NCI-H1930 (cell line): ENCODE measurements around the gene DYNC1H1.
A peak's percentile ranks its signal among the peaks of the same experiment; 100 is the strongest.

Experiments used
- DNase-seq, 2 experiments: peaks; one replicate each; lab custom pipeline; 2025; lab: John Stamatoyannopoulos, UW

DYNC1H1 gene

DNA sequence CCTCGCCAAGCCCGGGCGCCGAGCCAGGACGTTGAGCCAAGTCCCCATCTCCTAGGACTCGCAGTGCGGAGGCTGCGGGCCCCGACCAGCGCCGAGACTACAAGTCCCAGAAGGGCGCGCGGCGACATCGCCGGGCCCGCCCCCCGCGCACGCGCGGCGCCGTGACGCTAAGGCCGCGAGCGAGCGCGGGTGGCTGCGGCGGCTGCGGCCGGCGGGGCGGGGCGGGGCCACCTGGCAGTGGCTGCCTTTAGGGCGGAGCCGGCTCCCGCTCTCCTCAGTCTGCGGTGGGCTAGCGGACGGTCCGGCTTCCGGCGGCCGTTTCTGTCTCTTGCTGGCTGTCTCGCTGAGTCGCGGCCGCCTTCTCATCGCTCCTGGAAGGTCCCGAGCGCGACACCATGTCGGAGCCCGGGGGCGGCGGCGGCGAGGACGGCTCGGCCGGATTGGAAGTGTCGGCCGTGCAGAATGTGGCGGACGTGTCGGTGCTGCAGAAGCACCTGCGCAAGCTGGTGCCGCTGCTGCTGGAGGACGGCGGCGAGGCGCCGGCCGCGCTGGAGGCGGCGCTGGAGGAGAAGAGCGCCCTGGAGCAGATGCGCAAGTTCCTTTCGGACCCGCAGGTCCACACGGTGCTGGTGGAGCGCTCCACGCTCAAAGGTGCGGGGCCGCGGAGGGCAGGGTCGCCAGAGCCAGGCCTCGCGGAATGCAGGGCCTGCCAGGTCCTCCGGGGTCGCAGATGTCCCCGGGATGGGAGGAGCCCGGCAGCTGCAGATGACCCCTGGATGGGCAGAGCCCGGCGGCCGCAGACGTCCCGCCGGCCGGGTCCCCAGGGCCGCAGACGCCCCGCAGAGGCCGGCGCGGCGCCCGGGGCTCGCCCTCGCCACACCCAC, at the start of gene DYNC1H1:
Gene DYNC1H1 (plus strand): TSS at position 277 of the 884 bp plus-strand sequence. CDS start 119 bp downstream, at position 396.
- peak; percentile 72 to 93 for DNase-seq

DNA sequence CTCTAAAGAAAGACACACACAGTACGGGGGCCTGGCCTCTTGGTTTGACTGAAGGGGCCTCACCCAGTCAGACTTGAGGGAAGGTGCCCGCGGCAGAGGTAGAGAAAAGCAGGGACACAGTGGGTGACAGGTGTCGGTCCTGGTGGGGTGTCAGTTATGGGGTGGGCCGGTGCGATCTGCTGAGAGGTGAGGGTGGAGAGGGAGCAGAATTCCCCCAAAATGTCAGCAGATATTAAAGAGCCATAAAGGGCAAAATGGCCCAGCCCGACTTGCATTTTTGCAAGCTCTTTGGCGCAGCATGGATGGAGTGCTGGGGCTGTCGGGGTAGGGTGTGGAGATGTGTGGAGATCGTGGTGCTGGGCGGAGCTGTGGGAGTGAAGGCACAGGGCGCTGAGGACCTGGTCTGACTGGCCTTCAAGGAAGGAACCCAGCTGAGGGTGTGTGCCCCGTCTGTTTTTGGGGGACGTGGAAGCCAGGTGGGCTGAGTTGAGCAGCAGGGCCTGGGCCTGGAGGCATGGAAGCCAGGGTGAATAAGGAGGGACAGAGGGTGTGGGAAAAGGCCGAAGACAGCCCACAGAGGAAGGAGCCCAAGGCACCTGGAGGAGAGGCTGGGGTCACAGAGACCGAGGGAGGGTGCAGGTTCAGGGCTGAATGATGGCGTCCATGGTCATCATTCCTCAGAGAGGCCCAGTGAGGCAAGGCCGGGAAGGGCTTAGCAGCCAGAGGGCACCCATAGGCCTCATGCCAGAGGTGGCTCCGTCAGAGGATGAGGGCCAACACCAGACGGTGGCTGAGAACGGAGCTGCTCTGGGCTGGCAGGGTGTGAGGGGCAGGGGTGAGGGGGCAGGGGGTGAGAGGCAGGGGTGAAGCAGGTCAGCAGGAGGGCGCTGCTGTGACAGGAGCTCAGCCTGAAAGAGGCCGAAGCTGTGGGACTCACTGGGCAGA, 48.2 kb upstream of the DYNC1H1 start:
- no peak for DNase-seq

DNA sequence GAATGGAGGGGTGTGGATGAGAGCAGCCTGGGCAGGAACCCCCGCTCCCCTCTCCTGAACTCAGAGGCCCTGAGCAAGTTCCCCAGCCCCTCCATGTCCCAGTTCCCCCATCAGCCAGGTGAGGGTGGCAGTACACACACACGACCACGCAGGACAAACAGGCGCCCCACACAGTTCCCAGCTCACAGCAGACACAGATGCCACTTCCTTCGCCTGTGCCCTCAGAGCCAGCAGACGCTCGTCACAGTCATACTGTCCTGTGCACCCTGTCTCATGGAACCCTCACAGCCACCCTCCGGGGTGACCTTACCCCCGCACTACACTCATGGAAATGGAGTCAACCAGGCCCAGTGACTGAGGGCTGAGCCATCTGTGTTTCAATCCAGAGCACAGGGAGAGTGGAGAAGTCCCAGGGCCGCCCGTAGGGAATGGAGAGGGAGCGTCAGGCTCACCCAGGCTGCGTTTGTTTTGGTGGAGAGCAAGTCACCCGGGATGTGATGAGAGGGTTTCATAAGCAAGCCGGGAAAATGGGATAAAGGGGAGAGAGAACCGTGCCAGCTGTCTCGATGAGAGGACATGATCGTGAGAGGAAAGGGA, 47.5 kb upstream of the DYNC1H1 start:
- DNase-seq = no peak

DNA sequence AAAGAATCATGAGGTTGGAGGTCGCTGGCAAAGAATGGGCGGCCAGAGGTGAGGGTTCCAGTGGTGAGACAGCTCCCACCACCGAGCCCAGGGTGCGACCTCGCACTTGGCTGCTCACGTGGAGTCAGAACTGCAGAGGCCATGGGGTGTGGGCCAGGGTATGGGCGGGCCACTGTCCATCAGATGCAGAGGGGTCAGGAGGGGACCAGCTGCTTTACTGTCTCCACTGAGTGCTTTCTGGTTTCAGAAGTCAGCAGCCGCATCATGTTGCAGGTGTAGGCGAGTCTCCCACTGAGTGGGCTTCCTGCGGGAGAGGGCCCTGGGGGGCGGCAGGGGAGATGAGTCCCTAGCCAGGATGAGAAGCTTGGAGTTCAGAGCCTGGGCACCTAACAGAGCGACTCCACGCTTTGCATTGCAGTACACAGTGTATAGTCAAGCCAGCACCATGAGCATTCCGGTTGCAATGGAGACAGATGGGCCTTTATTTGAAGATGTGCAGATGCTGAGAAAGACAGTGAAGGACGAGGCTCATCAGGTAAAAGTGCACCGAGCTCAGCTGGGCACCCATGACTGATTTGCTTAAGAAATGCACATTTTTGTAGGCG, 46.9 kb upstream of the DYNC1H1 start:
- no peak for DNase-seq

DNA sequence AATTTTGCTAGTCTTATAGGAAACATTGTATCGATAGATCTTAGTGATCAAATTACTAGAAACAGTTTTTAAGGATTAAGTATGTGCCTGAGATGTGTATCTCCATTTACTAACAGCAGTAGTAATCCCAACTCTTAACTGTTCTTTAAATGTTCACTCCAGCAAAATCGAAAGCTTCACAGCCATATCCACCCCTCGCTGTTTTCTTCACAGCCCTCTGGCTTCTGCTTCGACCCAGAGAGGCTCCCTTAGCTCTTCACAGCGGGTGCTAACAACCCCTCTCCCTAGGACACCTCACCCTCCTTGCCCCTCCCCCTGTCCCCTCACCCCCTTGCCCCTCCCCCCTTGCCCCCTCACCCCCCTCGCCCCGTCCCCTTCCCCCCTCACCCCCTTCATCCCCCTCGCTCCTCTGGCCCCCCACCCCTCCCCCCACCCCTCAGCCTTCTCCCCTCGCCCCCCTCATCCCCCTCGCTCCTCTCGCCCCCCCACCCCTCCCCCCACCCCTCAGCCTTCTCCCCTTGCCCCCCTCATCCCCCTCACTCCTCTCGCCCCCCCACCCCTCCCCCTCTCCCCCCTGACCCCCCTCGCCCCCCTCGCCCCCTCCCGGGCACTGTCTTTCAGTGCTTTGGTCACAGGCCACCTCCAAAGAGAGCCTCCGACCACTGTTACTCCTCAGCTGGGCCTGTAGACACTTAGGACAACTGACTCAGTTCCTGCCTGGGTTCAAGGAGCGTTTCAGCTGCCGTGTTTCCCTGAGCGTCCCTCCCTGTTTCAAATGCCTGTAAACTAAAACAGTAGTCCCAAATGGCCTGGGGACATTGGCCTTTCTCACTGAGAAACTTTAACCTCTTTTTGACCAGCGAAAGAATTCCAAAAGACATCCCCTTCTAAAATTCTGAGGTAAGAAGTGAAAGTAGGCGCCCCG, 46.0 kb upstream of the DYNC1H1 start:
- DNase-seq = no peak

DNA sequence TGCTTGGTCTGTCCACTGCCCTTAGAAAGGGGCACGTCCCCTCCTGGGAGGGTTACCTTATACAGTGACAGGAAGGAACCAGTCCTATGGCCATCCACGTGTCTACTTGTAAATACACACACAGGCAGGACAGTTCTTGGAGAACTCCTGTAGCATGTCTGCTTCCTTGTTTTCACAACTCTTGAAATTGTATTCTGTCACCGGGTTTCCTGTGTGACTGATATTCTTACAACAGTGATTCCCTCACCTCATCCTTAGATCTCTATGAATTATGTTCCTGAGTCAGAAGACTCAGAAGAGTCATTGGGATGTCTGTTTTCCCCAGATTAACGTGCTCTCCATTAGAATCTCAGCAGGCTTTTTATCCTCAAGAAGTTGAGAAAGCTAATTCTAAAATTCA, 44.1 kb upstream of the DYNC1H1 start:
- DNase-seq = no peak

DNA sequence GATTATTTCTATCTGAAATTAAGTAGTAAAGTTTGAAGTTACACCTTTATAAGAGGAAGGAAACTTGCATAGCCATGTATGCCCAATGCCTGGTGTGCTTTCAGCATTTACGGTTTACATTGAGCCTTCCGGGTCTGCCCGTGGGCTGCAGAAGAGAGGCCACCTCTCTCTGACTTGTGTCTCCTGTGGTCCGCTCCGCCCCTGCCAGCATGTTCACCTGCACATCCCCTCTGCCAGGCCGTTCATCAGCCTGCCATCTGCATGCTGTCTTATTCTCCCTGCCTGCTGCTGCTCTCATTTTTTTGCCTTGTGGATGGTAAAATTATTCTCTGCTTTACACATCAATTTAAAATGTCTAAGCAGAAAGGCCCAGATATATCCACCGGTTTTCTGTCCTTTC, 41.5 kb upstream of the DYNC1H1 start:
- DNase-seq = no peak

DNA sequence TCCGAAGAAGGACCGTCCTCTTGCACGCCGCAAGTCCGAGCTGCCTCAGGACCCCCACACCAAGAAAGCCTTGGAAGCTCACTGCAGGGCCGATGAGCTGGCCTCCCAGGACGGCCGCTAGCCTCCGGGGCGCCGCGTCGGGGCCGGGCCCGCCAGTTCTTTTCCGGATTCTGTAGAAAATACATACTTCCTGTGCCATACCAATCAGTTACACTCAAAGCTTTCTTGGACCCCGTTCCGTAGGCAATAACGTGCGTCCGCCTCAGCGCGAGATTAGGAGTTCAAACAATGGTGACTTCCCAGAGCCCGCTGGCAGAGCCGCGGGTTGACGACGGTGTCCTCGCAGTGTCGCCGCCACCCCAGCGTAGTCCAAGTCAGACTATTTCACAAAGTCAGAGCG, 39.2 kb upstream of the DYNC1H1 start:
- DNase-seq = no peak

DNA sequence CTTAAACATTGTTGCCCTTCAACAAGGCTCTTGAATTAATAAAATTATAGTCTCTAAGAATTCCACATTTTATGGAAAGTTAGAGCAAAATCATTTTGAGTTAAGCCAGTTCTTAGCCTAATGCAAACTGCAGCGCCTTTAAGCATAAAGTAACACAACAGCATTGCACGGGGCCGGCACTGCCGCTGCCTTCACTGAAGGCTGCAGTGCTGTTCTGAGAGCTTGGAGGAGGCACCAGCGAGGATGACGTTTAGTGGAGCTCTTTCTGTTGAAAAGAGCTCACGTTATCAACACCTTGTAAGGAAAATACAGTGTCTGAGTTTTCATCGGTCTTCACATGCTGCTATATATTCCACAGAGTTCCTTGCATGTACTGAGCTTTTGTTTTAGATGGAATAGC, 38.3 kb upstream of the DYNC1H1 start:
- no peak for DNase-seq

DNA sequence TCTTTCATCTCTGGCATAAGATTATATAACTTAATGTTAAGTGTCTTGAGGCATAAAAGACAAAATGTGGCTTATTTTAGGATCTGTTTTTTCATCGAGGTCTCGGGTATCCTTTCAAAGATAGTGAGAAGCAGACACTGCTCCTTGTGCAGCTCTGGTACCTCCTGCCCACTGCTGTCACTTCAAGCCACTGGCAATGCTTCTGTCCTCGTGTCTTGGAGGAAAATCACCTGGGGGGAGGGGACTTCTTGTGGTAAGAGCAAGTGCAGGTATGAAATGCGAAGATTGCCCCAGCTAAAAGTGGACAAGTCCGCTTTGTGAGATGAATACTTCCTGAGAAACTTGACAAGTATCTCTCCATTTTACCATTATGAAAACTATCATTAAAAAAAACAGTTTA, 37.8 kb upstream of the DYNC1H1 start:
- DNase-seq = no peak

DNA sequence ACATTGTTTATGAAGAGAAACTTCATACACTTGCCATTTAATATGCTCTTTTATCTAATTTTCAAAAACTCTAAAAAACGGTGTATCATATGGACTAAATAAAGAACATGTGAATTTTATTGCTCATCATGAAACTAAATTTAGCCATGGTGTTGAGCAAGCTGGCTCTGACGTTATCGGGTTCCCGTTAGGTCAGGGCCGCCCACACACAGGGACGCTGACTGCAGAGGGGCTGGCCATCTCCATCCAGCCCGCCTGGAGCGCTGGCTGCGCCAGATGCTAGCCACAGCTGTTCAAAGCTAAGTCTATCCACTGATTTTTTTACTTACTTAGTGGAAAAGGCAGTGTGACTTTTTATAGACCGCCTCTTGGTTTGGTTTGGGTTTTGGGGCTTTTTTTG, 36.5 kb upstream of the DYNC1H1 start:
- no peak for DNase-seq

DNA sequence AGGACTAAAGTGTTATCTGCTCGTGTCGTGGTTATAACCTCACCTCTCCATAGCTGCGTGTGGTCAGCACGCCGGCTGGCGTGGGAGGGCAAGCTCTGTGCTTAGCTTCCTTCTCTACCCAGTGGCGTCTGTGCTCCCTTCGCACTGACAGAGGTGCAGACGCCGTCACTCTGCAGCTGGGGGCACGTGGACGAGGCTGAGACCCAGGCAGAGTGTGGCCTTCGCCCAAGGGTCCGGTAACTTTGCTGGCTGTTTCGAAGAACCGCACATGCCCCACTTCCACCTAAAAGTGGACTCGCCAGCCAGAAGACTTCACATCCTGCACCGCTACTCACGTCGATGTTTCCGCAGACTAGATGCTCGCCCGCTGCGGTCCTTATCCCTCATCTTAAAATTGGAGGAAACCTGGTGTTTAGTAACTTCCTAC, 35.9 kb upstream of the DYNC1H1 start:
- no peak for DNase-seq

DNA sequence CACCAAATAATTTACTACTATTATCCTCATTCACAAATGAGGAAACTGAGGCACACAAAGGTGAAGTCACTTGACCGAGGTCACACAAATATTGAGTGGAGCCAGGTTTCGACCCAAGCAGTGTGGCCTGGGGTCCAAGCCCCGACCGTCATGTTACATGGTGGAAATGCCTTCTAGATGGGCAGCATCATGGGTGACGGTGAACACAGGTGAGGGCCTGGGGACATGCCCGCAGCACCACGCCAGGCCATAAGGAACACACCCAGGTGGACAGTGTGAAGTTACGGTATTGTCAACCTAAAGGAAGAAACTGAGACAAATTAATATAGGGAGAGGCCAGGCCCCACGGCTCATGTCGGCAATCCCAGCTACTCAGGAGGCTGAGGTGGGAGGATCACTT, 35.3 kb upstream of the DYNC1H1 start:
- DNase-seq = no peak

DNA sequence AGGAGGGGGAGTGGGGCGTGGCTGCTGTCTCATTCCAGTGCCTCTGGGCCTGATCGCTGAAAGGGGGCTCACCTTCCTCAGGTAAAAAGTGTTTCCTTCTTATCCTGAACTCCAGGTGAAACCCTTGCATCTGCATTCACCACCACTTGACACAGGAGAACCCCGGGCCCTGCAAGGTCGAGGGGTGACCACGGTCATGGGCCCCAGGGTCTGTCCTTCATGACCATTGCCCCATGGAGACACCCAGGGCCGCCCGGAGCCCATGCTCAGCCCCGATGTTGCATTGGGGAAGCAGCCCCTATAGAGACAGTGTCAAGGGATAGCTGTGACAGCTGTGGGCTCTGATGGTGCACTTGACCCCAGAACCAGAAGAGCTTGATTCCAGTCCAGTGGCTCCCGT, 34.4 kb upstream of the DYNC1H1 start:
- no peak for DNase-seq

DNA sequence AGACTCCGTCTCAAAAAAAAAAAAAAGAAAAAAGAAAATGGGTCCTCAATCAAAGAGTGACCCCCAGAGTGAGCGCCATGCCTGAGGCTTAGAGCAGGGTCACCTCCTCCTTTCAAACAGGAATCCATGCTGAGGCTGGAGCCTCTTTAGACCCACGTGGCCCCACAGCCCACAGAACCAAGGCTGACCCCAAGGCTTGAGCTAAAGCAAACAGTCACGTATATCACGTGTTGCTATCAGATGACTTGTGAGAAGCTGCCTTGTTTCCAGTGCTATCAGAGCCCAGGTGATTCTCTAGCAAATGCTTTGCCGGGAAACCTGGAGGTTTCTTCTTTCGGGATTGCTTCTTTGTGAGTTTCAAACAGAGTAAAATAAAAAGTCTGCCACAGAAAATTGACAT, 31.7 kb upstream of the DYNC1H1 start:
- no peak for DNase-seq

DNA sequence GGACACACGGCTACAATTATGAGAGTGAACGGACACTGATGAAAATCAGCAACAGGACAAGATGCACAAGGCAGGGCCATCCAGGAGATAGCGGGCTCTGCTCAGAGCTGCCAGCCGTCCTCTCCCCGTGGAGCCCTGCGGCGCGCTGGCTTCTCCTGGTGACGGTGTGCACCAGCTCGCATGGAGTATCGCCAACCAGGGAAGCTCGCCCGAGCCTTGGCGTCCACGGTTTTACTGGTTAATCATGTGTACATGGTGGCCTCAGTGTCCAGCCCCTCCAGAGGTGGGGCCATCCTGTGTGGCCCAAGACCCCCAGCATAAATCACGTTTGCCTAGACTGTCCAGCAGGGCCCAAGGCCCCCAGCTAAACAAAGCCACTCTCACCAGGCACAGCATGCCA, 31.2 kb upstream of the DYNC1H1 start:
- no peak for DNase-seq

DNA sequence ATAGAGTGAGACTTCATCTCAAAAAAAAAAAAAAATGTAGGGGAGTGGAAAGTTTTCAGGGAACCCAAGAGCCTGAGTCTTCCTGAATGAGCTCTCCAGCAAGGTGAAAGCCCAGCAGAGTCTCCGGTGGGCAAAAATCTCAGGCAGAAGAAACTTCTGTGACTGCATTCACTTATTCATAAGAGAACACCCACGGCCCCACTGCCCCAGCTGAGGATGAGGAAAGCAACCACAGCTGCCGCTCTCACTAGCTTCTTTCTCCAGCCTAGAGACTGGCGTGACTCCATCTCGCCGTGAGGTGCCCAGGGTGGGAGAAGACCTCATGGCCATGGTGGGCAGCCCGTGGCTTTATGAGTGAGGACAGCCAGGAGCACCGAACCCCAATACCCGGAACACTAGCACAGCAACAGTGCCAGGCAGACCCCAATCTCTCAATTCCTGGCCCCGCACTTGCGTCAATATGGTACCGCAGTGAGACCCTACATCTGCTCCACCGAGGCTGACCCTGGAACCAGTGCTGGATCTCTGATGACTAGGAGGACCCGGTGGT, 29.7 kb upstream of the DYNC1H1 start:
- no peak for DNase-seq

DNA sequence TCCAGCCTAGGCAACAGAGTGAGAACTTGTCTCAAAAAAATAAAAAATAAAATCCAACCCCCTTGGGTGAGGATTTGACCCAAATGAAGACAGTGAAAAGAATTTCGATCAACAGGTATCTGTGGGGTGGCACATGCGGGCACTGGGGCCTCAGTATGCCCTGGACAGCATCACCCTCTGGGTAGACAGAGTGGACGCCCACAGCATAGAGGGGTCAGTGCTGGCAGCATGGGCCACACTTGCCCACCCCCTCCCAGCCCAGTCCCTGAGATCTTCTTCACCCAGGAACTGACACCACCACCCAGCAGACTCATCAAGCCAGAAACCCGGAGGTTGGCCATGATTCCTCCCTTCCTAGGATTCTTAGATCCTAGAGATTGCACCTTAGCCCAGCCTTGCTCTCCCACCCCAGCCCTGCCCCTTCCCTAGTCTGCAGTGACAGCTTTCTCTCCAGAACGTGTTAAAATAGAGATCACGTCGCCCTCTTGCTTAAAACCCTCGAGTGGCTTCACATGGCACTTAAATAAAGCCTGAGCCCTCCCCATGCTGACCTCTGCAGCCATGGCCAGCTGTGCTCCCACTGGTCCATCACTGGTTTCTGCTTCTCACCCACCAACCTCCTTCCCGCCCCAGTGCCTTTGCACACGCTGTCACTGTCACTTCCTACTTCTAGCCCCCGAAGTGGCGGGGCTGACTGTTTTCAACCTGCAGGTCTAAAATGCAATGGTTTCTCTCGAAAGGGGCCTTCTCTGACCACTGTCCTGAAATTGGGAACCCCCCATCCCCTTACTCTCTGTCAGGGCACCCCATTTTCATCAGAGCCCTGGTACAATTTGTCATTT, 26.2 kb upstream of the DYNC1H1 start:
- no peak for DNase-seq

DNA sequence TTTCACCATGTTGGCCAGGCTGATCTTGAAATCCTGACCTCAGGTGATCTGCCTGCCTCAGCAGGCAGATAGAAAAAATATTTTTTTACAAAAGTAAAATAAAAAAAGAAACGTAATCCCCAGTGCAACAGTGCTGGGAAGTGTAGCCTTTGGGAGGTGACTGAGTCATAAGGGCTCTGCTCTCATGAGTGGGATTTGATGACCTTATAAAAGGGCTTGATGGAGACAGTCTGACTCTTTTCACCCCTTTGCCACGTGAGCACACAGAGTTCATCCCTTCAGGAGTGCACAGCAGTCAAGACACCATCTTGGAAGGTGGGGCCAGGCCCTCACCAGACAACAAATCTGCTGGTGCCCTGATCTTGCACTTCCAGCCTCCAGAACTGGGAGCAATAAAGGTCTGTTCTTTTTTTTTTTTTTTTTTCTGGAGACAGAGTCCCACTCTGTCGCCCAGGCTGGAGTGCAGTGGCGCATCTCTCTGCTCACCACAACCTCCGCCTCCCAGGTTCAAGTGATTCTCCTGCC, 24.7 kb upstream of the DYNC1H1 start:
- DNase-seq = no peak
